GM18873 (cell line): Measurements from ENCODE around the gene UMAD1.

ENCODE experiments used
- ATAC-seq: cut with Tn5 transposase; IDR thresholded peaks from one replicate; pipeline ENCODE4 v1.9.1; 2021; ENCODE audit warnings: mild to moderate bottlenecking, moderate library complexity, moderate number of reproducible peaks; ENCODE audit not compliant: unreplicated experiment, low FRiP score

The UMAD1 gene

GRCh38 chr7:7687800-7688199 lies 47.2 kb downstream of the UMAD1 start:
- no peak for ATAC-seq

- no peak for ATAC-seq
Observed at GRCh38 chr7:7688310-7688709, 47.8 kb downstream of the UMAD1 start.

- ATAC-seq = no peak
Observed at GRCh38 chr7:7688956-7689355, 48.4 kb downstream of the UMAD1 start.

GRCh38 chr7:7693881-7694280 lies 53.3 kb downstream of the UMAD1 start:
- no peak for ATAC-seq

GRCh38 chr7:7694542-7694941 lies 54.0 kb downstream of the UMAD1 start:
- no peak for ATAC-seq

GRCh38 chr7:7695111-7695817 lies 54.7 kb downstream of the UMAD1 start:
- no peak for ATAC-seq

- ATAC-seq = no peak
Observed at GRCh38 chr7:7696458-7697119, 56.0 kb downstream of the UMAD1 start.

GRCh38 chr7:7698930-7699329 lies 58.4 kb downstream of the UMAD1 start:
- ATAC-seq = no peak

- no peak for ATAC-seq
Observed at GRCh38 chr7:7699380-7699779, 58.8 kb downstream of the UMAD1 start.

GRCh38 chr7:7699970-7700369 lies 59.4 kb downstream of the UMAD1 start:
- no peak for ATAC-seq

GRCh38 chr7:7701527-7701926 lies 61.0 kb downstream of the UMAD1 start:
- no peak for ATAC-seq

- no peak for ATAC-seq
Observed at GRCh38 chr7:7702826-7703225, 62.3 kb downstream of the UMAD1 start.

GRCh38 chr7:7703427-7703826 lies 62.9 kb downstream of the UMAD1 start:
- ATAC-seq = no peak

GRCh38 chr7:7704867-7705266 lies 64.3 kb downstream of the UMAD1 start:
- ATAC-seq = no peak

- no peak for ATAC-seq
Observed at GRCh38 chr7:7705318-7705717, 64.8 kb downstream of the UMAD1 start.

- ATAC-seq = no peak
Observed at GRCh38 chr7:7706101-7706511, 65.6 kb downstream of the UMAD1 start.

- ATAC-seq = no peak
Observed at GRCh38 chr7:7706556-7707172, 66.1 kb downstream of the UMAD1 start.

- ATAC-seq = no peak
Observed at GRCh38 chr7:7707246-7707645, 66.7 kb downstream of the UMAD1 start.

GRCh38 chr7:7707806-7708205 lies 67.3 kb downstream of the UMAD1 start:
- no peak for ATAC-seq

- ATAC-seq = no peak
Observed at GRCh38 chr7:7709291-7709690, 68.7 kb downstream of the UMAD1 start.

- no peak for ATAC-seq
Observed at GRCh38 chr7:7710469-7710868, 69.9 kb downstream of the UMAD1 start.

- ATAC-seq = no peak
Observed at GRCh38 chr7:7713730-7714129, 73.2 kb downstream of the UMAD1 start.
